A549 (cell line): ENCODE data around the gene PLEKHN1. TPM values are rescaled to one million over a fixed set of nuclear protein-coding genes. Genes with fewer than 3 reads are reported as not detected.

Source experiments
- ATAC-seq, 2 experiments: fragments of 200-7000 bp in 1 of 2; fragments of >200 bp in 1 of 2; cut with Nextera tagmentation in 1 of 2; cut with Tn5 transposase in 1 of 2; 3 replicates each; pipeline versions ENCODE4 v1.8.0 to v1.9.1; 2018 to 2020; ENCODE audit warnings: mild to moderate bottlenecking in 1 of 2, moderate library complexity in 1 of 2
- CTCF ChIA-PET: fragments of 300-600 bp; sonication (Branson Sonifier 250); formaldehyde crosslinking; extraction: SDS; loops from one replicate; lab custom pipeline; 2021; ENCODE audit warnings: antibody characterized with exemption, inconsistent platforms; lab: Yijun Ruan, JAX
- POLR2A ChIA-PET: fragments of 350-600 bp; formaldehyde crosslinking; extraction: SDS; loops from one replicate; lab custom pipeline; 2021; ENCODE audit warnings: antibody characterized with exemption, inconsistent platforms; lab: Yijun Ruan, JAX
- DNase-seq, 2 experiments: peaks; one replicate each; pipeline versions ENCODE4 v3.0.0 to v3.0.0-alpha.2; 2011 to 2016; ENCODE audit warnings: low read depth in 1 of 2, low spot score in 1 of 2
- FAIRE-seq: peaks from 2 replicates; lab custom pipeline; 2011; peaks lifted over from hg19 to GRCh38; lab: Jason Lieb, UNC
- H3K27ac ChIP-seq, 2 experiments: fragments of >200 bp; sonication (Bioruptor Twin); formaldehyde crosslinking; 3 replicates each; pipeline ENCODE4 v1.5.1; 2016 to 2017
- H3K4me1 ChIP-seq: fragments of >200 bp; sonication (Bioruptor Twin); formaldehyde crosslinking; 3 replicates; pipeline ENCODE4 v1.6.1; 2016
- H3K4me2 ChIP-seq: fragments of >200 bp; sonication (Bioruptor Twin); formaldehyde crosslinking; 3 replicates; pipeline ENCODE4 v1.6.1; 2016
- H3K4me3 ChIP-seq: fragments of >200 bp; sonication (Bioruptor Twin); formaldehyde crosslinking; 3 replicates; pipeline ENCODE4 v1.5.1; 2016
- H3K9me3 ChIP-seq: fragments of >200 bp; sonication (Bioruptor Twin); formaldehyde crosslinking; 3 replicates; pipeline ENCODE4 v1.6.1; 2016
- CEBPB ChIP-seq, 2 experiments: fragments of >200 bp in 1 of 2; sonication (Bioruptor Twin) in 1 of 2; formaldehyde crosslinking in 1 of 2; IDR thresholded peaks; 2 replicates each; pipeline ENCODE4 v1.6.1; 2012 to 2016
- FOSL2 ChIP-seq, 2 experiments: fragments of 450-650 bp in 1 of 2; fragments of >200 bp in 1 of 2; sonication (Bioruptor Twin) in 1 of 2; formaldehyde crosslinking; IDR thresholded peaks; 2 replicates each; pipeline versions ENCODE4 v1.5.0 to v1.6.1; 2016 to 2020; ENCODE audit warnings: mild to moderate bottlenecking in 1 of 2, moderate library complexity in 1 of 2
- JUN ChIP-seq, 2 experiments: fragments of >200 bp; sonication (Bioruptor Twin); formaldehyde crosslinking; IDR thresholded peaks; 2 replicates in 1 of 2; 3 replicates in 1 of 2; pipeline ENCODE4 v1.6.1; 2016 to 2017
- MAFK ChIP-seq: fragments of 450-650 bp; IDR thresholded peaks from 2 replicates; pipeline ENCODE4 v1.6.1; 2014; ENCODE audit not compliant: partially characterized antibody
- MAZ ChIP-seq: fragments of 150-350 bp; IDR thresholded peaks from 2 replicates; pipeline ENCODE4 v1.6.1; 2014; ENCODE audit warnings: antibody characterized with exemption, low read depth, low read length, borderline replicate concordance
- MYC ChIP-seq: IDR thresholded peaks from 2 replicates; pipeline ENCODE4 v1.6.1; 2012; ENCODE audit warnings: mild to moderate bottlenecking, inconsistent platforms, low read length, improper control_type of control experiment, borderline replicate concordance
- ZNF302 ChIP-seq: fragments of 250-450 bp; sonication (Bioruptor Pico); IDR thresholded peaks from 2 replicates; pipeline ENCODE4 v1.9.0; 2021; ENCODE audit warnings: inconsistent platforms, mild to moderate bottlenecking, moderate library complexity
- ZSCAN20 ChIP-seq: fragments of 250-450 bp; sonication (Bioruptor Pico); IDR thresholded peaks from 2 replicates; pipeline ENCODE4 v1.8.0; 2022; ENCODE audit warnings: mild to moderate bottlenecking, moderate library complexity
- WGBS: methylation state at CpG from one replicate; pipeline ENCODE4 v1.1.6; 2017; ENCODE audit errors: missing lambda C conversion rate; 5-methylcytosine and 5-hydroxymethylcytosine counted together
- polyA plus RNA-seq, 4 experiments: library from polyadenylated mRNA; depleted of rRNA in 3 of 4; stranded (reverse); fragments of >200 nt; fragmentation: RNase III in 1 of 4; extraction: RNeasy Plus Mini Kit Qiagen cat#74134 plus additional on column Dnase treatment in 1 of 4; gene quantifications; 2 replicates in 3 of 4; 3 replicates in 1 of 4; pipeline ENCODE4 v1.2.3, GENCODE V29; 2011 to 2017
- TF ChIP-seq, protein P1 (sequence below): fragments of 250-450 bp; sonication (Bioruptor Pico); IDR thresholded peaks from 2 replicates; pipeline ENCODE4 v1.5.0; 2021; ENCODE audit warnings: mild to moderate bottlenecking, moderate library complexity, borderline replicate concordance
- TF ChIP-seq, protein P2 (sequence below): IDR thresholded peaks from 2 replicates; pipeline ENCODE4 v1.6.1; 2012
- TF ChIP-seq, protein P3 (sequence below): IDR thresholded peaks from 2 replicates; pipeline ENCODE4 v1.6.1; 2012
- TF ChIP-seq, protein P4 (sequence below): fragments of >200 bp; sonication (Bioruptor Twin); formaldehyde crosslinking; IDR thresholded peaks from 2 replicates; pipeline ENCODE4 v1.6.1; 2016

PLEKHN1 gene
- polyA plus RNA-seq, 2 of the 4 experiments (the other 2 are of a cell fraction) = 0.75 to 3.2 TPM

DNA sequence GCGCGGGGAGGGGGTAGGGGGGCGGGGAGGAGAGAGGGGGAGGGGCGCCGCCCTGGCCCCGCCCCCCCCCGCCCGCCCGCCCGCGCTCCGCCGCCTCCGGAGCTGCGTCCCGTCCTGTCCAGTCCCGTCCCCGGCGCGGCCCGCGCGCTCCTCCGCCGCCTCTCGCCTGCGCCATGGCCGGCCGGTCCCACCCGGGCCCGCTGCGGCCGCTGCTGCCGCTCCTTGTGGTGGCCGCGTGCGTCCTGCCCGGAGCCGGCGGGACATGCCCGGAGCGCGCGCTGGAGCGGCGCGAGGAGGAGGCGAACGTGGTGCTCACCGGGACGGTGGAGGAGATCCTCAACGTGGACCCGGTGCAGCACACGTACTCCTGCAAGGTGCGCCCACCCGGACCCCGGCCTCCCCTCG is 53.7 kb downstream of the PLEKHN1 start, which contains the start of gene AGRN (continued):
- TF ChIP-seq, protein P1, sequence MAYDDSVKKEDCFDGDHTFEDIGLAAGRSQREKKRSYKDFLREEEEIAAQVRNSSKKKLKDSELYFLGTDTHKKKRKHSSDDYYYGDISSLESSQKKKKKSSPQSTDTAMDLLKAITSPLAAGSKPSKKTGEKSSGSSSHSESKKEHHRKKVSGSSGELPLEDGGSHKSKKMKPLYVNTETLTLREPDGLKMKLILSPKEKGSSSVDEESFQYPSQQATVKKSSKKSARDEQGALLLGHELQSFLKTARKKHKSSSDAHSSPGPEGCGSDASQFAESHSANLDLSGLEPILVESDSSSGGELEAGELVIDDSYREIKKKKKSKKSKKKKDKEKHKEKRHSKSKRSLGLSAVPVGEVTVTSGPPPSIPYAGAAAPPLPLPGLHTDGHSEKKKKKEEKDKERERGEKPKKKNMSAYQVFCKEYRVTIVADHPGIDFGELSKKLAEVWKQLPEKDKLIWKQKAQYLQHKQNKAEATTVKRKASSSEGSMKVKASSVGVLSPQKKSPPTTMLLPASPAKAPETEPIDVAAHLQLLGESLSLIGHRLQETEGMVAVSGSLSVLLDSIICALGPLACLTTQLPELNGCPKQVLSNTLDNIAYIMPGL (CRISPR knock-in tag) = no peak
- TF ChIP-seq ZNF302 (CRISPR knock-in tag) = no peak
- no peak for TF ChIP-seq ZSCAN20
- no peak for TF ChIP-seq CEBPB (IDR thresholded peaks at IDR 0.05)

DNA sequence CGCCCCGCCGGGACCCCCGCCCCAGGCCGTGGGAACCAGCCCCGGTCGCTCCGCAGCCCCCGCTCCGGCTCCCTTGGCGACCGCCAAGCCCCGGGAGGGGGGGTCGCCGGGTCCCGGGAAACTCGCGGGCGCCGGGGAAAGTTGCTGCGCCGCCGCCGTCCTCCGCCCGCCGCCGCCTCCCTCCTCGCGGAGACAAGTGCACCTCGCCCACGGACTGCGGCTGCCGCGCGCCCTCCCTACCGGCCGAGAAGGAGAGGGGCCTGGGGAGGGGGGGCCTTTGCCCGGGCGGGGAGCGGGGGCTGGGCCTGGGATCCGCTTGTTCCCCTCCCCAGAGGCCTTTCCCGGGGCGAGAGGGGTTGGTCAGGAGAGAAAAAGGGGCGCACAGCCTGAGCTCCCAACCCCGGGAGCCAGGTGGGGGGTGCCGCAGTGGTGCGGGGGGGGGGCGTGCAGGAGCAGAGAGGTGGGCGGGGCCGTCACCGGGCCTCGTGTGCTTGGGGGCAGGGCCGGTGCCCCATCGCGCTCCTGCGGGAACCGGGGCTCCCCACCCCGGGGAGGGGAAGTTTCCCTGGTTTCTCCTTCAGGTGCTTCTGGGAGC is 54.2 kb downstream of the PLEKHN1 start:
- Histone ChIP-seq H3K4me2 (peak overlapping the region; percentile 98), H3K27ac (peak overlapping the region; percentile 98), H3K4me1 (peaks cover 44% of the 10 kb centered on the region), H3K9me3 (no peaks in the 10 kb centered on the region), H3K4me3 (peak overlapping the region; percentile 86)
- ChIA-PET POLR2A (interaction anchor here (0.6 to 1.8 kb wide), 4 partner anchors 39 to 543 kb away, joined by 3 to 8 read pairs (median 4); no protein-coding TSS in a partner anchor), CTCF (interaction anchor here (1.9 to 10.5 kb wide), 2 partner anchors 38 to 44 kb away, joined by 5 to 92 read pairs; no protein-coding TSS in a partner anchor)
- ATAC-seq (peak; percentile 20 to 35; a peak in 4 of 6 replicates), DNase-seq (no peak), FAIRE-seq (no peak)
- TF ChIP-seq MYC (peak; percentile 27; the same call in 1 of the 2 replicates), MAFK (no peak)
- 0% methylated on average over 5 of the region's 59 CpGs for WGBS

DNA sequence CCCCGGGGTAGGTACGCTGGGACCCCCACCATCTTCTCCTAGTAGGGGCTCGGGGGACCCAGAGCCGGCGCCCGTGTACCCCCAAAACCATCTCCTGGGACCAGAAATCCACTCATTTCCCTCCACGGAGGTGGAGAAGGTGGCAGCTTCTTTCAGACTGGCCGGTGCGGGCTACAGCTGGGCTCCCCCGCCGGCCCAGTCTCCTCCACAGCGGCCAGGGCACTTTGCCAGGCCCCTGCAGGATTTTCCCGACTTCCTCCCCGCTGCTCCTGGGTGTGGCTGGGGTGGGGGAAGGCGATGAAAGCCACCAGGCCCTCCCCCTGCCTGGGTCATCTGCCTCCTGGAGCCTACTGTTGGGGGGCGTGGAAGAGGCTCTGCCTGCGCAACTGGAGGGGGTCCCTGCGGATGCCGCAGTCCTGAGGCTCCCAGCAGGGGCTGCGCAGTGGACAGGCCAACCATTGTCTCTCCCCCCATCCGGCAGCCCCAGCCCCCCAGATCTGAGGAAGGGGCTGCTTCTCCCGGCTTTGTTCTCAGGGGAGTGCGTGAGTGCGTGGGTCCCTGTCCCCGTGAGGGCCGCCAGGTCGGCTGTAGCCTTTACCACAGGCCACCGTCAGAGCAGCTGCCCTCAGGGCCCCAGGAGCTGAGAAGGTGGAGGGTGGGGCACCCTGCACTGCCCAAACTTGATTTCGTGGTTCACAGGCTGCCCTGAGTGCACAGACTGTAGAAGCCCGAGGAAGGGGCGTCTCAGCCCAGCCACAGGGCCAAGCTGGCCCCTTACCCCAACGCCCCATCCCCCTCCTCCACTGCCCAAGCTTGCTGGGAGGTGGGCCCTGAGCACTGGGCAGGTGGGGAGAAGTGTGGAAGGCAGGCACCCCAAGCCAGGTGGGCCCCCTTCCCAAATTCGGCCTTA is 55.0 kb downstream of the PLEKHN1 start:
- Histone ChIP-seq H3K27ac (peak overlapping the region; percentile 98), H3K4me2 (peak overlapping the region; percentile 98), H3K9me3 (no peaks in the 10 kb centered on the region), H3K4me1 (peaks cover 52% of the 10 kb centered on the region), H3K4me3 (peak overlapping the region; percentile 86)
- ChIA-PET CTCF (interaction anchor here (0.9 to 10.5 kb wide), 5 partner anchors 19 to 231 kb away, joined by 3 to 92 read pairs (median 5); no protein-coding TSS in a partner anchor), POLR2A (interaction anchor here (1.8 kb wide), 1 partner anchor 38 kb away, joined by 8 read pairs; no protein-coding TSS in a partner anchor)
- ATAC-seq = peak; percentile 26 to 56; a peak in 5 of 6 replicates
- DNase-seq = peak in 1 of 2 experiments; percentile 78
- TF ChIP-seq JUN (IDR thresholded peaks at IDR 0.05) = peak; percentile 37 to 57; a peak in 2 of 5 replicates
- TF ChIP-seq, protein P2, sequence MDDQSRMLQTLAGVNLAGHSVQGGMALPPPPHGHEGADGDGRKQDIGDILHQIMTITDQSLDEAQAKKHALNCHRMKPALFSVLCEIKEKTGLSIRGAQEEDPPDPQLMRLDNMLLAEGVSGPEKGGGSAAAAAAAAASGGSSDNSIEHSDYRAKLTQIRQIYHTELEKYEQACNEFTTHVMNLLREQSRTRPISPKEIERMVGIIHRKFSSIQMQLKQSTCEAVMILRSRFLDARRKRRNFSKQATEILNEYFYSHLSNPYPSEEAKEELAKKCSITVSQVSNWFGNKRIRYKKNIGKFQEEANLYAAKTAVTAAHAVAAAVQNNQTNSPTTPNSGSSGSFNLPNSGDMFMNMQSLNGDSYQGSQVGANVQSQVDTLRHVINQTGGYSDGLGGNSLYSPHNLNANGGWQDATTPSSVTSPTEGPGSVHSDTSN = 0 out of 2 replicates have a peak, but pooled peaks have one; percentile 29
- no peak for TF ChIP-seq MAZ
- TF ChIP-seq, protein P3, sequence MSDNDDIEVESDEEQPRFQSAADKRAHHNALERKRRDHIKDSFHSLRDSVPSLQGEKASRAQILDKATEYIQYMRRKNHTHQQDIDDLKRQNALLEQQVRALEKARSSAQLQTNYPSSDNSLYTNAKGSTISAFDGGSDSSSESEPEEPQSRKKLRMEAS = 0 out of 2 replicates have a peak, but pooled peaks have one; percentile 36
- TF ChIP-seq, all 56 proteins: peak for 3
- 0% methylated on average over 8 of the region's 33 CpGs for WGBS
- no peak for FAIRE-seq

DNA sequence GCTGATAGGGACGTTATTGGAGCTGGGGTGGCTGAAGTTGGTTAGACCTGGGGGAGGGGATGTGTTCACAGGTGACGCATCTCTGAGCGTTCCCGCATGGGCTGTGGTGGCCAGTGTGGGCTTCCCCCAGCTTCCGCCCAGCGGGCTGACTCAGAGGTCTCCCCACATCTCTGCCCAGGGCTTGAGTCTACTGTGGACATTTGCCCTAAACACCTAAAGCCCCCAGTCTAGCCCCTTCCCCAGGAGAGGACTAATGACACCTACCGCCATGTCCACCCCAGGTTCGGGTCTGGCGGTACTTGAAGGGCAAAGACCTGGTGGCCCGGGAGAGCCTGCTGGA is 55.6 kb downstream of the PLEKHN1 start:
- WGBS = 45% methylated on average over 6 of the region's 10 CpGs
- FAIRE-seq (no peak), ATAC-seq (peak in 1 of 2 experiments; percentile 5; a peak in 2 of 6 replicates), DNase-seq (no peak)
- Histone ChIP-seq H3K27ac (peak overlapping the region; percentile 98), H3K9me3 (no peaks in the 10 kb centered on the region), H3K4me3 (peak overlapping the region; percentile 86), H3K4me2 (peak overlapping the region; percentile 98), H3K4me1 (peaks cover 53% of the 10 kb centered on the region)
- TF ChIP-seq FOSL2 (IDR thresholded peaks at IDR 0.05) (no peak), FOSL2 (CRISPR knock-in tag; IDR thresholded peaks at IDR 0.05) (peak; percentile 21; the same call in 1 of the 2 replicates)
- TF ChIP-seq, protein P4, sequence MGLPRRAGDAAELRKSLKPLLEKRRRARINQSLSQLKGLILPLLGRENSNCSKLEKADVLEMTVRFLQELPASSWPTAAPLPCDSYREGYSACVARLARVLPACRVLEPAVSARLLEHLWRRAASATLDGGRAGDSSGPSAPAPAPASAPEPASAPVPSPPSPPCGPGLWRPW = no peak
- ChIA-PET POLR2A (no interaction called here), CTCF (interaction anchor here (0.9 to 10.5 kb wide), 5 partner anchors 20 to 230 kb away, joined by 3 to 92 read pairs (median 5); no protein-coding TSS in a partner anchor)
